NAMALWA (cell line): Measurements from ENCODE around the gene HPSE2.

ENCODE experiments used
- DNase-seq: peaks from one replicate; pipeline ENCODE4 v3.0.0-alpha.2; 2015; ENCODE audit warnings: low spot score

HPSE2 gene

GRCh38 chr10:98410759-98411158, 824.9 kb downstream of the HPSE2 start:
- DNase-seq, result no peak

- DNase-seq, result no peak
Measured at GRCh38 chr10:98410135-98410743, 825.4 kb downstream of the HPSE2 start.

- DNase-seq, result no peak
Measured at GRCh38 chr10:98408799-98409198, 826.9 kb downstream of the HPSE2 start.

GRCh38 chr10:98407744-98408241, 827.9 kb downstream of the HPSE2 start:
- DNase-seq, result no peak
